GM20431 (cell line): Measurements from ENCODE around the gene IL2RA.

ENCODE experiments used
- in situ Hi-C: fragments of 300-500 bp; cut with MseI, MboI; formaldehyde crosslinking; loops from one replicate; pipeline ENCODE4 v1.15.0; 2020; ENCODE audit warnings: low sequenced_read_pairs; ENCODE audit not compliant: unreplicated experiment

The IL2RA gene

DNA sequence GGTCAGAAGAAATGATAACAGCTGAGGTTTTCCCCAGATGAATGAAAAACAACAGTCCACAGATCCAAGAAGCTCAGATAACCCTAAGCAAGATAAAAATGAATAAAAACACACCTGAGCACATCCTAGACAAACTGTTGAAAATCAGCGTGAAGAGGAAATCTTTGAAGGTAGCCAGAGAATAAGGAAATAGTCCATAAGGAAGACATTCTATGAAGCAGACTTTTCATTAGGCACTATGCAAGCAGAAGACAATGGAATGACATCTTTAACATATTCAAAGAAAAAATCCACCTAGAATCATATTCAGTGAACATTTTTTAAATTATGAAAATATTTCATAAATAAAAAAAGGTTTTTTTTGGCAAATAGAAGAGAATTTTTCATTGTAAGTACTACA, 69.8 kb downstream of the IL2RA start:
- in situ Hi-C loops, result no loop called here

DNA sequence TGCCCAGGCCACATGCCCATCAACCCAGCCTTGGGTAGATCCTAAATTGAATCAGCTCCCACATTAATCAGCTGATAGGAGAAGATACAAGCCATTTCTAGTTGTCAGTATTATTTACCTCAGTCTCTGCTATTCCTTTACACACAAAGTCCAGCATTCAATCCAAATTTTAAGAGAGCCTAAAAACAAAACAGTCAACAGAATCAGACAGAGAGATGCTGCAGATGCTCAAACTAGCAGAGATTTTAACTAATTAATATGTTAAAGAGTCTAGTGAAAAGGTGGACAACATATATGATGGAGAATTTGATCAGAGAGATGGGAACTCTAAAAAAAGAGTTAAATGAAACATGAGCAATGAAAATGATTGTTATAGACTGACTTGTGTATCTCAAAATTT, 70.5 kb downstream of the IL2RA start:
- in situ Hi-C loops, result no loop called here

GRCh38 chr10:5989756-5990155, 72.4 kb downstream of the IL2RA start:
- in situ Hi-C loops, result no loop called here

DNA sequence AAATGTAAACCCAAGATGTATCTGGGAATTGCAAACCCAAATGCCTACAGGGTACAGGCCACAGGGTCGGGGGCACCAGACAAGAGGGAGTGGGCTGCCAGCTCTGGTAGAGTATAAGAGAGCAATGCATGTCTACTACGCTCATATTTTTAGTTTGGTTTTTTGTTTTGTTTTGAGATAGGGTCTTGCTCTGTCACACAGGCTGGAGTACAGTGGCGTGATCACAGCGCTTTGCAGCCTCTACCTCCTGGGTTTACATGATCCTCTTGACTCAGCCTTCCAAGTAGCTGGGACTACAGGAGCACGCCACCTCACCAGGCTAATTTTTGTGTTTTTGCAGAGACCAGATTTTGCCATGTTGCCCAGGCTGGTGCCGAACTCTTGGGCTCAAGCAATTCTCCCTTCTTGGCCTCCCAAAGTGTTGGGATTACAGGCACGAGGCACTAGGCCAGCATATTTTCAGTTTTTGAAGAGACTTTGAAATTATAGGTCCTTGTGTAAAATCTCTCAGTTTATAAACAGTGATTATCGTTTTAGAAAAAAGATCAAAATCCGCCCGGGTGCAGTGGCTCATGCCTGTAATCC, 73.7 kb downstream of the IL2RA start:
- in situ Hi-C loops, result no loop called here

- in situ Hi-C loops, result no loop called here
Observed at GRCh38 chr10:5987747-5988146, 74.4 kb downstream of the IL2RA start.

DNA sequence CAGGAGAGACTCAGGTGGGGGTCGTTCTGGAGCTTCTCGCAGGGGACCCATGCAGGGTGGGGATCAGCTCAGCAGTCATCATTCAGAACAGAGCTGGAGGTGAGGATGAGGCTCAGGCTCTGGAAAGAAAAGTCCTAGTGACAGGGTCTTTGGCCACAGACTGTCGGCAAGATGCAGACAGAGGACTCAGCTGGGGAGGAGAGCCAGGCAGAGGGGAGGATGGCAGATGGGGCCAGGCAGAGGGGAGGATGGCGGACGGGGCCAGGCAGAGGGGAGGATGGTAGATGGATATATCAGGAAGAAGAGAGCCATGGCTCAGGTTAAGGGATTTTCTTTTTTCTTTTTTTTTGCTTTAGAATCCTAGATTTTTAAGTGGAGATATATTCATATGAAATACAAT, 77.1 kb downstream of the IL2RA start:
- in situ Hi-C loops, result no loop called here

GRCh38 chr10:5983774-5984173, 78.4 kb downstream of the IL2RA start:
- in situ Hi-C loops, result no loop called here

DNA sequence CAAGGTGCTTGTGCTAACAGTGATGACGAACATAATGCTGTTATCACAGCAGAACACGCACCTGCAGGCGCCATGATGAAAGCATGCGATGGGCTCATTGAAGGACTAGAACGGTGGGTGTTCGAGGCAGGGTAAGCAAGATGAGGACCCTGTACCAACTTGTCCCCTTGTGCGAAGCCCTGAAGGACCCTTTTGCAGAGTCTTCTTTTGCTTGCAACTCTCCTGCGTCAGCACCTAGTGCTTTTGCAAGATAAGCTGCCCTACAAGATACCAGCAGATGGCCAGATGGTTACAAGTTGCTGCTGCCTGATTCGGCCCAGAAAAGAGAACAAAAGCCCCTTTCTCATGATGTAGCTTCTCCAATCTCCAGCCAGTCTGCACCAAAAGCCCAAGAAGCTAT, 80.6 kb downstream of the IL2RA start:
- in situ Hi-C loops, result no loop called here

DNA sequence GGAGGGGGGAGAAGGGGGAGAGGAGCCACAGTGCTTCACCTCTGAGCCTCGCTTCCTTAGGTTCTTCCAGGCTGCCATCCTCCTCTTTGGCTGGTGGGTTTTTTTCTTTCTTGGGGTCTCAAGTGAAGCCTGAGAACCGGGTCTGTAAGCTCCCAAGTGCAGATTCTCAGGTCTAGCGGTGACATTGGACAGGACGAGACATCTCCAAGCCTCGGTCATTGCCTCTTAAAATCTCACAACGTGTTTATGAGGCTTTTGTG, 84.0 kb downstream of the IL2RA start:
- in situ Hi-C loops, result no loop called here

- in situ Hi-C loops, result no loop called here
Observed at GRCh38 chr10:5977471-5978229, 84.5 kb downstream of the IL2RA start, which contains the start of gene IL15RA. TSS of gene IL15RA (minus strand) at chr10:5977543. CDS start at chr10:5977492, 51 bp downstream.

DNA sequence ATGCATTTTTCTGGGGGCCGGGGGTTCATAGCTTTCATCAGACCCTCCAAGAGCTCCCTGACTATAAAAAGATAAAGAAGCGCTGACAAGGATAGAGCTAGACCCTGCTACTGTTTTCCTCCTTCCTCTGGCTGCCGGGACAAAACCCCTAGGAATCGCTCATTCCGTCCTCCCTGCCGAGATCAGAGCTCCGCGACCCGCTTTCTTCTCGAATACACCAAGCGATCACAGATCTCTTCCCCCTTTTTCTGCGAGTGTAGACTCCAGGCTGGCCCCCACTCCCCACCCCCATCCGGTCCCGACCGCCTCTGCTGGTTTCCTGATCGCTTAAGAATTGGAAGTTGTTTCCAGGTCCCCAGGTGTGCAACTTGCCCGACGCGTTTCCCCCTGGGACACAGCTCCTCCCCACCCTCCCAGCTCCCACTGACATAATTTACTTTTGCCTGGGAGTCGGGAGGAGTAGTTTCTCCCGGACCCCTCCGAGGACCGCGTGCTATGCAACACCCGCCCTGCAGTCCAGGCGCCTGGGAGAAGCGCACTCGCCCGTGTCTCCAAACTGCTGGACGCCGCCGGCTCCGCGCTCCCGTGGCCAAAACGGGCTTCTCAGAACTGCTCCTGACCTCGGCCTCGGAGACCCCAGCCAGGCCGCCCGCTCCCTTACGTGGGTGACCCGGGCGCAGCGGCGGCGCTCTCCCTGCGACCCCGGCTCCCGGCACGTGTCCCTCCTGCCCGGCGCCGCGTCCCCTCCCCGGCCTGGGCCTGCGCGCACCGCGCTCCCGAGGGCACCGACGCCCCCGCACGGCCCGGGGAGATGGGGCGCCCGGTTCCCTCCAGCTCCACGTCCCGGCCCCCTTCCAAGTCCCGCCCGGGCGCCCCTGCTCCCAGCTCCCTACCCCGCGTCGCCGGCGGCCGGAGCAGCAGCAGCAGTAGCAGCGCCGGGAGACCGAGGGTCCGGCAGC, 85.4 kb downstream of the IL2RA start:
- in situ Hi-C loops, result no loop called here

GRCh38 chr10:5975641-5976473, 86.3 kb downstream of the IL2RA start:
- in situ Hi-C loops, result no loop called here

GRCh38 chr10:5973069-5973468, 89.1 kb downstream of the IL2RA start:
- in situ Hi-C loops, result no loop called here

GRCh38 chr10:5971886-5972285, 90.3 kb downstream of the IL2RA start:
- in situ Hi-C loops, result no loop called here

- in situ Hi-C loops, result no loop called here
Observed at GRCh38 chr10:5971315-5971832, 90.8 kb downstream of the IL2RA start.

- in situ Hi-C loops, result no loop called here
Observed at GRCh38 chr10:5970527-5970926, 91.6 kb downstream of the IL2RA start.

DNA sequence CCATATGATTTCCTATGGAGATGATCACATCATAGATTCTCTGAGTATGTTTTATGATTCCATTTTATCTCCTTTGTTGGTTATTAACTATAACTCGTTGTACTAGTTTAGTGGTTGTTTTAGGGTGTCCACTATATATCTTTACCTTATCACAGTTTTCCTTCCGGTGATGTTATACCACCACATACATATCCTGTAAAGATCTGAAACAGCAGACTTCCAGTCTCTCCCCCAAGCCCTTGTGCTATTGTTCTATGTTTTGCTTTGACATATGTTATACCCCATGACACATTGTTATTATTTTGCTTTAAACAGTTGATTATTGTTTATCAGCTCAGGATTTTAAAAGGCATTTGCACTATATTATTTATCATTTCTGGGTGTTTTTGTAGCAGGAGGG, 92.1 kb downstream of the IL2RA start:
- in situ Hi-C loops, result no loop called here

DNA sequence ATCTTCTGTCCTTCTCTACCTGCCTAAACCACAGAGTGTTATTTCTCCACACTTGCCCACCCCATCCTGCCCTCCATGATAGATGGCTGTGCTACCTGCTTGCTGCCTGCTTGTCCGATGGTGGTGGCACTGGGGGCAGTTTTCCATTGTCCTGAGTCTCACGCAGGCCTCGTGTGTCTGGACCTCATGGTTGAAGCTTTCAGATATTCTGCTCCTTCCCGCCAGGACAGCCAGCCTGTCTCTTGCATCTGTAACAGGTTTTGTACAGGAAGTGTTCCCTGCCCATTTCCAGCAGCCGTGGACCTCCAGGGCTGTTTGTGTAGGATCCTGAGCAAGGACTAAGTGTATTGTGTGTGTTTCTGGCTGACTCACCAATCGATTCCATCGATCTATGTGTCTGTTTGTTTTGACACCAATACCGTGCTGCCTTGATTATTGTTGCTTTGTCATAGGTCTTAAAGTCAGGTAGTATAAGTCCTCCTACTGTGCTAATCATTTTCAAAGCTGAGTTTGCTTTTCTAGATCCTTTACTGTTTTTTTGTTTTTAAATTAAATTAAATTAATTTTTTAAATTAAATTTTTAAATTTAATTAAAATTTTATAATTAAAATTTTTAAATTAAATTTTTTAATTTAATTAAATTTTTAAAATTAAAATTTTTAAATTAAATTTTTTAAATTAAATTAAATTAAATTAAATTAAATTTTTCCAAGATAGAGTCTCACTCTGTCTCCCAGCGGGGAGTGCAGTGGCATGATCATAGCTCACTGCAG, 93.3 kb downstream of the IL2RA start:
- in situ Hi-C loops, result no loop called here

GRCh38 chr10:5968037-5968680, 94.0 kb downstream of the IL2RA start:
- in situ Hi-C loops, result no loop called here
